GM12875 (cell line): ENCODE data around the gene NLRP12.
A peak's percentile ranks its signal among the peaks of the same experiment; 100 is the strongest.

Source experiments
- H3K4me3 ChIP-seq: one replicate; pipeline ENCODE4 v1.5.1; 2011; ENCODE audit warnings: low read depth, low read length, control low read depth
- CTCF ChIP-seq: IDR thresholded peaks from 2 replicates; pipeline ENCODE4 v1.5.1; 2011; ENCODE audit warnings: low read depth, mild to moderate bottlenecking, control low read depth, inconsistent platforms, low read length, moderate library complexity, borderline replicate concordance; ENCODE audit not compliant: insufficient read depth

The NLRP12 gene

GRCh38 chr19:53809518-53810186 is 14.5 kb downstream of the NLRP12 start:
- no peak overlapping the region for H3K4me3 ChIP-seq
- TF ChIP-seq CTCF = no peak

GRCh38 chr19:53808710-53809125 is 15.4 kb downstream of the NLRP12 start:
- no peak overlapping the region for H3K4me3 ChIP-seq
- TF ChIP-seq CTCF = no peak

GRCh38 chr19:53801257-53801656 is 22.9 kb downstream of the NLRP12 start:
- H3K4me3 ChIP-seq = no peak overlapping the region
- TF ChIP-seq CTCF = no peak

- H3K4me3 ChIP-seq = no peak overlapping the region
- TF ChIP-seq CTCF = no peak
Measured at GRCh38 chr19:53795019-53795418, 29.1 kb downstream of the NLRP12 start.

GRCh38 chr19:53792721-53793433 is 31.2 kb downstream of the NLRP12 start:
- no peak overlapping the region for H3K4me3 ChIP-seq
- peak; percentile 85 for TF ChIP-seq CTCF

GRCh38 chr19:53789708-53790678 is 34.1 kb downstream of the NLRP12 start:
- no peak for TF ChIP-seq CTCF
- no peak overlapping the region for H3K4me3 ChIP-seq

- no peak overlapping the region for H3K4me3 ChIP-seq
- TF ChIP-seq CTCF = no peak
Measured at GRCh38 chr19:53787266-53787665, 36.8 kb downstream of the NLRP12 start.
